DOHH2 (cell line): ENCODE results near the gene PMFBP1.

Experiments
- H3F3A ChIP-seq: fragments of 200-600 bp; sonication (generic), shearing (Covaris generic); 2 replicates; pipeline ENCODE4 v1.6.0; 2016; ENCODE audit warnings: antibody characterized with exemption, mild to moderate bottlenecking; ENCODE audit not compliant: control insufficient read depth, insufficient read depth
- H3K27ac ChIP-seq: fragments of 200-600 bp; sonication (generic); 2 replicates; pipeline ENCODE4 v1.5.1; 2014; ENCODE audit warnings: low read depth, mild to moderate bottlenecking, low read length, moderate library complexity
- H3K27me3 ChIP-seq: fragments of 200-600 bp; sonication (generic); 2 replicates; pipeline ENCODE4 v1.6.1; 2014; ENCODE audit warnings: mild to moderate bottlenecking, low read length, mixed read lengths; ENCODE audit not compliant: control insufficient read depth
- H3K36me3 ChIP-seq: fragments of 200-600 bp; sonication (generic); 2 replicates; pipeline ENCODE4 v1.6.1; 2014; ENCODE audit warnings: mild to moderate bottlenecking, low read length, moderate library complexity, mixed read lengths; ENCODE audit not compliant: control insufficient read depth
- H3K4me1 ChIP-seq: fragments of 200-600 bp; sonication (generic); 2 replicates; pipeline ENCODE4 v1.6.1; 2014; ENCODE audit warnings: mild to moderate bottlenecking, low read length, mixed read lengths; ENCODE audit not compliant: control insufficient read depth
- H3K4me2 ChIP-seq: fragments of 200-600 bp; sonication (generic); 2 replicates; pipeline ENCODE4 v1.6.0; 2014; ENCODE audit warnings: mild to moderate bottlenecking, low read length, moderate library complexity
- H3K4me3 ChIP-seq: fragments of 200-600 bp; sonication (generic); 2 replicates; pipeline ENCODE4 v1.5.1; 2014; ENCODE audit warnings: mild to moderate bottlenecking, low read length, mixed read lengths
- H3K79me2 ChIP-seq: fragments of 200-600 bp; sonication (generic); 2 replicates; pipeline ENCODE4 v1.6.1; 2014; ENCODE audit warnings: mild to moderate bottlenecking, low read length, mixed read lengths; ENCODE audit not compliant: control insufficient read depth
- H3K9me2 ChIP-seq: fragments of 200-600 bp; sonication (generic); replicated peaks from 2 replicates; pipeline ENCODE4 v1.6.1; 2014; ENCODE audit warnings: mild to moderate bottlenecking, low read length, mixed read lengths; ENCODE audit not compliant: control insufficient read depth
- H3K9me3 ChIP-seq: fragments of 200-600 bp; sonication (generic); 2 replicates; pipeline ENCODE4 v1.6.1; 2014; ENCODE audit warnings: antibody characterized with exemption, low read length, mixed read lengths; ENCODE audit not compliant: control insufficient read depth, insufficient read depth
- H4K20me1 ChIP-seq: fragments of 200-600 bp; sonication (generic); 2 replicates; pipeline ENCODE4 v1.6.0; 2014; ENCODE audit warnings: low read depth, mild to moderate bottlenecking, antibody characterized with exemption, low read length, moderate library complexity; ENCODE audit not compliant: control insufficient read depth, insufficient read depth
- CTCF ChIP-seq: fragments of 200-600 bp; sonication (generic); IDR thresholded peaks from one replicate; pipeline ENCODE4 v1.5.1; 2014; ENCODE audit warnings: antibody characterized with exemption, mild to moderate bottlenecking, low read depth, low read length; ENCODE audit not compliant: poor library complexity, severe bottlenecking
- EZH2phosphoT487 ChIP-seq: fragments of 200-600 bp; sonication (generic); IDR thresholded peaks from 2 replicates; pipeline ENCODE4 v1.6.1; 2017; ENCODE audit warnings: borderline replicate concordance, mild to moderate bottlenecking, antibody characterized with exemption, low read length, moderate library complexity, mixed read lengths

PMFBP1 gene

GRCh38 chr16:72139908-72140307 is 32.0 kb downstream of the PMFBP1 start:
- Histone ChIP-seq H3K79me2 (no peaks in the 10 kb centered on the region), H3K9me2 (no peaks in the 10 kb centered on the region), H3K4me3 (no peak overlapping the region), H3F3A (no peaks in the 10 kb centered on the region), H3K27me3 (peaks cover 3% of the 10 kb centered on the region; the same call in 1 of the 2 replicates), H3K9me3 (no peaks in the 10 kb centered on the region), H3K27ac (no peak overlapping the region), H3K36me3 (no peaks in the 10 kb centered on the region), H4K20me1 (no peaks in the 10 kb centered on the region), H3K4me1 (no peaks in the 10 kb centered on the region), H3K4me2 (no peak overlapping the region)
- TF ChIP-seq EZH2phosphoT487 (no peak), CTCF (no peak)

GRCh38 chr16:72138064-72138572 is 33.8 kb downstream of the PMFBP1 start:
- no peaks in the 10 kb centered on the region for H3K36me3 ChIP-seq
- H3K79me2 ChIP-seq, result no peaks in the 10 kb centered on the region
- no peak overlapping the region for H3K27ac ChIP-seq
- no peaks in the 10 kb centered on the region for H3F3A ChIP-seq
- no peak overlapping the region for H3K4me3 ChIP-seq
- no peaks in the 10 kb centered on the region for H3K4me1 ChIP-seq
- no peak overlapping the region for H3K4me2 ChIP-seq
- no peaks in the 10 kb centered on the region for H3K9me3 ChIP-seq
- H3K27me3 ChIP-seq, result peaks cover 3% of the 10 kb centered on the region; the same call in 1 of the 2 replicates
- no peaks in the 10 kb centered on the region for H4K20me1 ChIP-seq
- no peaks in the 10 kb centered on the region for H3K9me2 ChIP-seq
- TF ChIP-seq CTCF, result no peak
- no peak for TF ChIP-seq EZH2phosphoT487

GRCh38 chr16:72137380-72138063 is 34.4 kb downstream of the PMFBP1 start:
- no peak overlapping the region for H3K27ac ChIP-seq

More at GRCh38 chr16:72137380-72138063, 34.4 kb downstream of the PMFBP1 start:
- Histone ChIP-seq H3F3A (no peaks in the 10 kb centered on the region), H3K4me3 (no peak overlapping the region), H3K9me2 (no peaks in the 10 kb centered on the region), H3K27me3 (peaks cover 3% of the 10 kb centered on the region; the same call in 1 of the 2 replicates), H4K20me1 (no peaks in the 10 kb centered on the region), H3K4me1 (no peaks in the 10 kb centered on the region), H3K4me2 (no peak overlapping the region), H3K79me2 (no peaks in the 10 kb centered on the region), H3K36me3 (no peaks in the 10 kb centered on the region), H3K9me3 (no peaks in the 10 kb centered on the region)
- TF ChIP-seq CTCF, result no peak
